Daoy (cell line): Measurements from ENCODE around the gene NACA2. TPM values are rescaled to one million over a fixed set of nuclear protein-coding genes. Genes with fewer than 3 reads are reported as not detected.

Experiments used
- DNase-seq: peaks from one replicate; pipeline ENCODE4 v3.0.0-alpha.2; 2015; ENCODE audit warnings: low read depth
- total RNA-seq: library from RNA; depleted of rRNA; stranded (reverse); fragments of >200 nt; shearing (Covaris generic); gene quantifications from 2 replicates; pipeline ENCODE4 v1.2.3, GENCODE V29; 2014; rRNA removed

The NACA2 gene
- total RNA-seq, 1 experiment from 2014 or later = not detected

GRCh38 chr17:61551255-61551742 is 39.7 kb downstream of the NACA2 start:
- DNase-seq = peak; percentile 30

GRCh38 chr17:61547113-61547512 is 43.9 kb downstream of the NACA2 start:
- DNase-seq = no peak

- DNase-seq = no peak
Observed at GRCh38 chr17:61545335-61545938, 45.6 kb downstream of the NACA2 start.

- DNase-seq = no peak
Observed at GRCh38 chr17:61543786-61544415, 47.1 kb downstream of the NACA2 start.

- no peak for DNase-seq
Observed at GRCh38 chr17:61542027-61542426, 49.0 kb downstream of the NACA2 start.

GRCh38 chr17:61540874-61541273 is 50.1 kb downstream of the NACA2 start:
- DNase-seq = no peak

Other genes with a start within 250 kb of the NACA2 start
- gene TBX2, start 191.4 kb downstream of the NACA2 start, total RNA-seq = 1.4 and 1.6 TPM in 2 replicates
- gene TBX4, start 138.8 kb downstream of the NACA2 start, total RNA-seq = 0.24 TPM in 1 of 2 replicates, not detected in the other